Stomach (tissue), 4 donors: Measurements from ENCODE around the gene SEMA3A.

ENCODE experiments used
- EP300 ChIP-seq: sonication (generic); formaldehyde crosslinking; IDR thresholded peaks from one replicate; pipeline ENCODE4 v1.6.1; 2017; ENCODE audit warnings: antibody characterized with exemption
- POLR2A ChIP-seq, 4 donors: fragments of 450-650 bp; IDR thresholded peaks; one replicate each; pipeline ENCODE4 v1.6.1; 2016; ENCODE audit warnings: antibody characterized with exemption in 4 of 4, control low read depth in 2 of 4, mild to moderate bottlenecking in 1 of 4, moderate library complexity in 1 of 4
- POLR2AphosphoS5 ChIP-seq, 3 donors: sonication (generic); formaldehyde crosslinking; IDR thresholded peaks; one replicate each; pipeline ENCODE4 v1.6.1; 2016; ENCODE audit warnings: antibody characterized with exemption in 3 of 3
- TF ChIP-seq, protein P1 (sequence below), 7 experiments: fragments of 450-650 bp in 4 of 7; fragments of 200-600 bp in 3 of 7; sonication (generic) in 3 of 7; IDR thresholded peaks; one replicate each; pipeline ENCODE4 v1.5.1; 2016 to 2019; ENCODE audit warnings: antibody characterized with exemption in 7 of 7, control low read depth in 2 of 7, mild to moderate bottlenecking in 1 of 7

- no peak for TF ChIP-seq POLR2A (IDR thresholded peaks at IDR 0.05)
- TF ChIP-seq, protein P1, sequence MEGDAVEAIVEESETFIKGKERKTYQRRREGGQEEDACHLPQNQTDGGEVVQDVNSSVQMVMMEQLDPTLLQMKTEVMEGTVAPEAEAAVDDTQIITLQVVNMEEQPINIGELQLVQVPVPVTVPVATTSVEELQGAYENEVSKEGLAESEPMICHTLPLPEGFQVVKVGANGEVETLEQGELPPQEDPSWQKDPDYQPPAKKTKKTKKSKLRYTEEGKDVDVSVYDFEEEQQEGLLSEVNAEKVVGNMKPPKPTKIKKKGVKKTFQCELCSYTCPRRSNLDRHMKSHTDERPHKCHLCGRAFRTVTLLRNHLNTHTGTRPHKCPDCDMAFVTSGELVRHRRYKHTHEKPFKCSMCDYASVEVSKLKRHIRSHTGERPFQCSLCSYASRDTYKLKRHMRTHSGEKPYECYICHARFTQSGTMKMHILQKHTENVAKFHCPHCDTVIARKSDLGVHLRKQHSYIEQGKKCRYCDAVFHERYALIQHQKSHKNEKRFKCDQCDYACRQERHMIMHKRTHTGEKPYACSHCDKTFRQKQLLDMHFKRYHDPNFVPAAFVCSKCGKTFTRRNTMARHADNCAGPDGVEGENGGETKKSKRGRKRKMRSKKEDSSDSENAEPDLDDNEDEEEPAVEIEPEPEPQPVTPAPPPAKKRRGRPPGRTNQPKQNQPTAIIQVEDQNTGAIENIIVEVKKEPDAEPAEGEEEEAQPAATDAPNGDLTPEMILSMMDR (IDR thresholded peaks at IDR 0.05), result no peak
- no peak for TF ChIP-seq EP300
- no peak for TF ChIP-seq POLR2AphosphoS5 (IDR thresholded peaks at IDR 0.05)
Measured at GRCh38 chr7:84039432-84039831, 155.2 kb downstream of the SEMA3A start.
